HEK293 (cell line): Measurements from ENCODE around the gene C22orf15.
A peak's percentile ranks its signal among the peaks of the same experiment; 100 is the strongest.

Source experiments
- CTCF ChIA-PET: fragments of 350-600 bp; formaldehyde crosslinking; extraction: SDS; loops from one replicate; lab custom pipeline; 2021; ENCODE audit warnings: antibody characterized with exemption; lab: Yijun Ruan, JAX
- POLR2A ChIA-PET: fragments of 300-600 bp; formaldehyde crosslinking; extraction: SDS; loops from one replicate; lab custom pipeline; 2020; ENCODE audit warnings: antibody characterized with exemption, inconsistent platforms; lab: Yijun Ruan, JAX
- H3K27ac ChIP-seq: fragments of 200-500 bp; sonication (Bioruptor generic); 2 replicates; pipeline ENCODE4 v1.5.1; 2014; ENCODE audit warnings: low read depth, low read length, control low read depth, inconsistent platforms; ENCODE audit errors: extremely low read depth
- H3K36me3 ChIP-seq, 2 experiments: fragments of 200-500 bp in 1 of 2; sonication (Bioruptor generic) in 1 of 2; 1 replicate in 1 of 2; 2 replicates in 1 of 2; pipeline ENCODE4 v1.5.1; 2014 to 2017; ENCODE audit warnings: inconsistent platforms in 2 of 2, low read length in 2 of 2; ENCODE audit not compliant: control insufficient read depth in 2 of 2, insufficient read depth in 1 of 2
- H3K4me1 ChIP-seq: fragments of 200-500 bp; sonication (Bioruptor generic); 2 replicates; pipeline ENCODE4 v1.5.1; 2014; ENCODE audit warnings: mild to moderate bottlenecking, low read length, inconsistent platforms; ENCODE audit not compliant: control insufficient read depth, insufficient read depth
- H3K4me3 ChIP-seq: 2 replicates; pipeline ENCODE4 v1.5.1; 2011; ENCODE audit warnings: low read depth, mild to moderate bottlenecking, control low read depth, low read length, moderate library complexity
- H3K9me3 ChIP-seq: fragments of 200-500 bp; sonication (Bioruptor generic); 2 replicates; pipeline ENCODE4 v1.5.1; 2014; ENCODE audit warnings: low read depth, low read length, inconsistent platforms; ENCODE audit not compliant: control insufficient read depth, insufficient read depth
- HOXD13 ChIP-seq: sonication (generic); formaldehyde crosslinking; IDR thresholded peaks from 2 replicates; pipeline ENCODE4 v1.8.0; 2022; ENCODE audit warnings: missing genetic modification reagents, borderline replicate concordance
- KLF9 ChIP-seq: fragments of 450-650 bp; formaldehyde crosslinking; IDR thresholded peaks from 2 replicates; pipeline ENCODE4 v1.5.1; 2016; ENCODE audit warnings: missing biosample characterization, missing genetic modification characterization, low read depth
- SCRT2 ChIP-seq: fragments of 450-650 bp; formaldehyde crosslinking; IDR thresholded peaks from 2 replicates; pipeline ENCODE4 v1.5.1; 2016; ENCODE audit warnings: missing biosample characterization, missing genetic modification characterization
- SP3 ChIP-seq: fragments of 450-650 bp; formaldehyde crosslinking; IDR thresholded peaks from 2 replicates; pipeline ENCODE4 v1.5.1; 2016; ENCODE audit warnings: missing biosample characterization, missing genetic modification characterization
- WT1 ChIP-seq: fragments of 450-650 bp; formaldehyde crosslinking; IDR thresholded peaks from 2 replicates; pipeline ENCODE4 v1.5.1; 2016; ENCODE audit warnings: missing biosample characterization, missing genetic modification characterization
- YY1 ChIP-seq: fragments of 450-650 bp; formaldehyde crosslinking; IDR thresholded peaks from 2 replicates; pipeline ENCODE4 v1.5.1; 2018; ENCODE audit warnings: missing biosample characterization, missing genetic modification characterization
- ZBTB17 ChIP-seq: fragments of 450-650 bp; formaldehyde crosslinking; IDR thresholded peaks from 2 replicates; pipeline ENCODE4 v1.5.1; 2016; ENCODE audit warnings: missing biosample characterization, missing genetic modification characterization
- ZBTB20 ChIP-seq: fragments of 450-650 bp; formaldehyde crosslinking; IDR thresholded peaks from 2 replicates; pipeline ENCODE4 v1.5.1; 2016; ENCODE audit warnings: missing biosample characterization, missing genetic modification characterization
- ZBTB26 ChIP-seq: fragments of 450-650 bp; formaldehyde crosslinking; optimal IDR thresholded peaks from 2 replicates; pipeline ENCODE3; 2016; ENCODE audit warnings: missing biosample characterization, mild to moderate bottlenecking, missing genetic modification characterization
- ZEB2 ChIP-seq: fragments of 450-650 bp; formaldehyde crosslinking; IDR thresholded peaks from 2 replicates; pipeline ENCODE4 v1.5.1; 2016; ENCODE audit warnings: missing biosample characterization, missing genetic modification characterization
- ZFP37 ChIP-seq: fragments of 450-650 bp; formaldehyde crosslinking; IDR thresholded peaks from 2 replicates; pipeline ENCODE4 v1.5.1; 2016; ENCODE audit warnings: missing biosample characterization, missing genetic modification characterization
- ZIC2 ChIP-seq: fragments of 450-650 bp; formaldehyde crosslinking; IDR thresholded peaks from 2 replicates; pipeline ENCODE4 v1.5.1; 2016; ENCODE audit warnings: missing biosample characterization, missing genetic modification characterization
- ZNF140 ChIP-seq: fragments of 450-650 bp; formaldehyde crosslinking; IDR thresholded peaks from 2 replicates; pipeline ENCODE4 v1.5.1; 2016; ENCODE audit warnings: missing biosample characterization, missing genetic modification characterization
- ZNF2 ChIP-seq: fragments of 450-650 bp; formaldehyde crosslinking; IDR thresholded peaks from 2 replicates; pipeline ENCODE4 v1.5.1; 2016; ENCODE audit warnings: missing biosample characterization, missing genetic modification characterization
- ZNF248 ChIP-seq: fragments of 450-650 bp; formaldehyde crosslinking; IDR thresholded peaks from 2 replicates; pipeline ENCODE4 v1.5.1; 2017; ENCODE audit warnings: missing biosample characterization, missing genetic modification characterization
- ZNF335 ChIP-seq: fragments of 450-650 bp; formaldehyde crosslinking; conservative IDR thresholded peaks from 2 replicates; pipeline ENCODE4 v1.5.1; 2016; ENCODE audit warnings: missing biosample characterization, missing genetic modification characterization
- ZNF354C ChIP-seq: fragments of 450-650 bp; formaldehyde crosslinking; IDR thresholded peaks from 2 replicates; pipeline ENCODE4 v1.5.1; 2016; ENCODE audit warnings: missing biosample characterization, missing genetic modification characterization, low read depth, borderline replicate concordance
- ZNF366 ChIP-seq: fragments of 450-650 bp; formaldehyde crosslinking; conservative IDR thresholded peaks from 2 replicates; pipeline ENCODE4 v1.5.1; 2016; ENCODE audit warnings: missing biosample characterization, missing genetic modification characterization
- ZNF510 ChIP-seq: fragments of 450-650 bp; formaldehyde crosslinking; IDR thresholded peaks from 2 replicates; pipeline ENCODE4 v1.5.1; 2018; ENCODE audit warnings: mild to moderate bottlenecking, missing genetic modification characterization, missing biosample characterization; ENCODE audit not compliant: insufficient replicate concordance
- ZNF548 ChIP-seq: fragments of 450-650 bp; formaldehyde crosslinking; IDR thresholded peaks from 2 replicates; pipeline ENCODE4 v1.5.1; 2016; ENCODE audit warnings: missing biosample characterization, missing genetic modification characterization
- ZNF654 ChIP-seq: fragments of 450-650 bp; formaldehyde crosslinking; IDR thresholded peaks from 2 replicates; pipeline ENCODE4 v1.5.1; 2016; ENCODE audit warnings: low read depth, missing biosample characterization, missing genetic modification characterization
- ZNF660 ChIP-seq: fragments of 450-650 bp; IDR thresholded peaks from 2 replicates; pipeline ENCODE4 v1.5.1; 2018; ENCODE audit warnings: missing biosample characterization, mild to moderate bottlenecking, missing genetic modification characterization
- ZSCAN23 ChIP-seq: fragments of 450-650 bp; formaldehyde crosslinking; IDR thresholded peaks from 2 replicates; pipeline ENCODE4 v1.5.1; 2016; ENCODE audit warnings: missing biosample characterization, missing genetic modification characterization
- TF ChIP-seq, protein P1 (sequence below): fragments of 450-650 bp; formaldehyde crosslinking; IDR thresholded peaks from 2 replicates; pipeline ENCODE4 v1.5.1; 2017; ENCODE audit warnings: missing biosample characterization, missing genetic modification characterization
- TF ChIP-seq, protein P2 (sequence below): fragments of 450-650 bp; formaldehyde crosslinking; IDR thresholded peaks from 2 replicates; pipeline ENCODE4 v1.5.1; 2016; ENCODE audit warnings: missing biosample characterization, missing genetic modification characterization

C22orf15 gene

GRCh38 chr22:23763579-23763945, 772 bp downstream of the C22orf15 start:
- Histone ChIP-seq H3K4me1 (no peaks in the 10 kb centered on the region), H3K9me3 (no peaks in the 10 kb centered on the region), H3K36me3 (peaks cover 0 to 24% of the 10 kb centered on the region in 2 experiments; a peak in 1 of 3 replicates), H3K4me3 (no peak overlapping the region), H3K27ac (no peak overlapping the region)
- CTCF ChIA-PET, result no interaction called here
- TF ChIP-seq ZFP37 (tag by site-specific recombination), result no peak
- 0 out of 2 replicates have a peak, but pooled peaks have one; percentile 24 for TF ChIP-seq SCRT2 (tag by site-specific recombination)
- TF ChIP-seq ZNF510 (tag by site-specific recombination), result no peak
- TF ChIP-seq ZSCAN23 (tag by site-specific recombination), result no peak
- no peak for TF ChIP-seq ZIC2 (tag by site-specific recombination)
- TF ChIP-seq WT1, result no peak
- POLR2A ChIA-PET, result no interaction called here

DNA sequence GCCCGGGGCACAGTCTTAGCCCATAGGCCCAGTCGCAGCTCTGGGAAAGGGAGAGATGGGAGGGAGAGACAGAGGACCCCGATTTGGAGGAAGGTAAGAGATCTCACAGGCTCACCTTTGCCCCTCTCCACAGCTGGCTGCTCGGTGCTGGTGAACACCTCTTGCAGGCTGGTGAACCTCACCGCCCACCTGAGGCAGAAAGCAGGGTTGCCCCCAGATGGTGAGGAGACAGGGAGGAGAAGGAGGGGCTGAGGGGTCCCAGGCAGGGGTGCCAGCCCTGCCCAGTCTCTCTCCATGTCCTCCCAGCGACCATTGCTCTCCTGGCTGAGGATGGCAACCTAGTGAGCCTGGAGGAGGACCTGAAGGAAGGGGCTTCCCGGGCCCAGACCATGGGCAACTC, 1.2 kb downstream of the C22orf15 start:
- H3K27ac ChIP-seq, result no peak overlapping the region
- no peaks in the 10 kb centered on the region for H3K4me1 ChIP-seq
- no peak overlapping the region for H3K4me3 ChIP-seq
- CTCF ChIA-PET, result no interaction called here
- TF ChIP-seq ZNF654 (no peak), ZNF140 (tag by site-specific recombination) (no peak), ZNF548 (tag by site-specific recombination) (no peak), ZBTB26 (tag by site-specific recombination) (no peak), ZNF366 (tag by site-specific recombination) (no peak), SP3 (no peak), ZBTB20 (no peak)
- TF ChIP-seq, protein P1, sequence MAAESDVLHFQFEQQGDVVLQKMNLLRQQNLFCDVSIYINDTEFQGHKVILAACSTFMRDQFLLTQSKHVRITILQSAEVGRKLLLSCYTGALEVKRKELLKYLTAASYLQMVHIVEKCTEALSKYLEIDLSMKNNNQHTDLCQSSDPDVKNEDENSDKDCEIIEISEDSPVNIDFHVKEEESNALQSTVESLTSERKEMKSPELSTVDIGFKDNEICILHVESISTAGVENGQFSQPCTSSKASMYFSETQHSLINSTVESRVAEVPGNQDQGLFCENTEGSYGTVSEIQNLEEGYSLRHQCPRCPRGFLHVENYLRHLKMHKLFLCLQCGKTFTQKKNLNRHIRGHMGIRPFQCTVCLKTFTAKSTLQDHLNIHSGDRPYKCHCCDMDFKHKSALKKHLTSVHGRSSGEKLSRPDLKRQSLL (tag by site-specific recombination), result no peak
- H3K36me3 ChIP-seq, result peaks cover 0 to 24% of the 10 kb centered on the region in 2 experiments; a peak in 1 of 3 replicates
- no peaks in the 10 kb centered on the region for H3K9me3 ChIP-seq
- POLR2A ChIA-PET, result no interaction called here

DNA sequence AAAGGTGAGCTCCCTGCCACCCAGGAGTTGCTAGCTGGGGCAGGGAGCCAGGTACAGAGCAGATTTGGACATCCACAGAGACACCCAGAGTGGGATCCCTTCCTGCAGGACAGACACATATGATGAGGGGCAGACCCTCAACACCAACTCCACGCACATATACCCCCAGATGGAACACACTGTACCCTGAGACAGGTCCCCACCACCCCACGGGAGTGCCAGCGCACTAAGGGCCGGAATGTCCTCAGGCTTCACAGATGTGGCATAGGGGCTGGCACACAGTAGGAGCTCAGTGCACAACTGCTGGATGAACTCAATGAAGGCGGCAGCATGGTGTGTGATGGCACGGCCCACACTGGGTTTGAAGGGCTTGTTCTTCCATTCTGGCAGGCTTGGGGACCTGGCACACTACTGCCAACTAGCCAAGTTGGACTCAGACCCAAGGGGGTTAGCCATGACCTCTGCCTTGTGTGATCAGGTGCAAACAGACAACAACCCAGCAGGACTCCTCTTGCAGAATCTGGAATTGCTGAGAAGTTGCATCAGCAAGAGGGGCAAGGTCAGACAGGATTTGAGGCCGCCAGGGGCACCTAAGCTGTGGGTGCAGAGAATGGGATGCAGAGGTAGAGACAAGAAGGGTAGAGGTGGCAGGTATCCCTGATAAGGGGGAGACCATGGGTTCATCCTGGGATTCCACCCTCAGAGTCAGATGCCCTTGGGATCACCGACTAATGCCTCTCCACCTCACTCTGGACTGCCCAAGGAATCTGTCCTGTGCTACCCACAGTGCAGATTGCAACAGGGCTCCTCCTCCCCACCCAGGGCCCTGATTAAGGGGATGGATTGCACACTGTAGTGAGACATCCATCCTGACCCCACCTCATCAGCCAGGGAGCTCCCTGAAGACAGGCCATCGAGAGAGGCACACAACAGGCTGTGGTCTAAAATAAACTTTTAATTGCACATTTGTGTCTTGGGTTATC, 2.4 kb downstream of the C22orf15 start:
- ChIA-PET CTCF (interaction anchor here (0.5 to 1.7 kb wide), 3 partner anchors 83 to 115 kb away, joined by 3 to 7 read pairs (median 3); no protein-coding TSS in a partner anchor), POLR2A (no interaction called here)
- no peak overlapping the region for H3K27ac ChIP-seq
- H3K4me3 ChIP-seq, result no peak overlapping the region
- H3K9me3 ChIP-seq, result no peaks in the 10 kb centered on the region
- peaks cover 0 to 24% of the 10 kb centered on the region in 2 experiments; a peak in 1 of 3 replicates for H3K36me3 ChIP-seq
- H3K4me1 ChIP-seq, result no peaks in the 10 kb centered on the region
- no peak for TF ChIP-seq ZNF335
- TF ChIP-seq ZNF248 (tag by site-specific recombination), result no peak
- no peak for TF ChIP-seq ZNF654
- TF ChIP-seq KLF9 (tag by site-specific recombination), result no peak
- no peak for TF ChIP-seq ZNF354C (tag by site-specific recombination)
- TF ChIP-seq ZNF660 (tag by site-specific recombination), result no peak
- TF ChIP-seq YY1, result no peak
- TF ChIP-seq, protein P2, sequence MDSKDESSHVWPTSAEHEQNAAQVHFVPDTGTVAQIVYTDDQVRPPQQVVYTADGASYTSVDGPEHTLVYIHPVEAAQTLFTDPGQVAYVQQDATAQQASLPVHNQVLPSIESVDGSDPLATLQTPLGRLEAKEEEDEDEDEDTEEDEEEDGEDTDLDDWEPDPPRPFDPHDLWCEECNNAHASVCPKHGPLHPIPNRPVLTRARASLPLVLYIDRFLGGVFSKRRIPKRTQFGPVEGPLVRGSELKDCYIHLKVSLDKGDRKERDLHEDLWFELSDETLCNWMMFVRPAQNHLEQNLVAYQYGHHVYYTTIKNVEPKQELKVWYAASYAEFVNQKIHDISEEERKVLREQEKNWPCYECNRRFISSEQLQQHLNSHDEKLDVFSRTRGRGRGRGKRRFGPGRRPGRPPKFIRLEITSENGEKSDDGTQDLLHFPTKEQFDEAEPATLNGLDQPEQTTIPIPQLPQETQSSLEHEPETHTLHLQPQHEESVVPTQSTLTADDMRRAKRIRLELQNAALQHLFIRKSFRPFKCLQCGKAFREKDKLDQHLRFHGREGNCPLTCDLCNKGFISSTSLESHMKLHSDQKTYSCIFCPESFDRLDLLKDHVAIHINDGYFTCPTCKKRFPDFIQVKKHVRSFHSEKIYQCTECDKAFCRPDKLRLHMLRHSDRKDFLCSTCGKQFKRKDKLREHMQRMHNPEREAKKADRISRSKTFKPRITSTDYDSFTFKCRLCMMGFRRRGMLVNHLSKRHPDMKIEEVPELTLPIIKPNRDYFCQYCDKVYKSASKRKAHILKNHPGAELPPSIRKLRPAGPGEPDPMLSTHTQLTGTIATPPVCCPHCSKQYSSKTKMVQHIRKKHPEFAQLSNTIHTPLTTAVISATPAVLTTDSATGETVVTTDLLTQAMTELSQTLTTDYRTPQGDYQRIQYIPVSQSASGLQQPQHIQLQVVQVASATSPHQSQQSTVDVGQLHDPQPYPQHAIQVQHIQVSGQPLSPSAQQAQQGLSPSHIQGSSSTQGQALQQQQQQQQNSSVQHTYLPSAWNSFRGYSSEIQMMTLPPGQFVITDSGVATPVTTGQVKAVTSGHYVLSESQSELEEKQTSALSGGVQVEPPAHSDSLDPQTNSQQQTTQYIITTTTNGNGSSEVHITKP (tag by site-specific recombination), result peak; percentile 11; the same call in 1 of the 2 replicates
- TF ChIP-seq ZIC2 (tag by site-specific recombination), result peak; percentile 50
- TF ChIP-seq ZEB2 (tag by site-specific recombination), result no peak
- TF ChIP-seq SP3, result no peak
- TF ChIP-seq ZNF366 (tag by site-specific recombination), result no peak
- peak; percentile 50 for TF ChIP-seq ZBTB17 (tag by site-specific recombination)
- TF ChIP-seq ZNF2 (tag by site-specific recombination), result no peak
- peak; percentile 88; the same call in 1 of the 2 replicates for TF ChIP-seq HOXD13 (CRISPR knock-in tag)
